ENCODE measurements around the gene MAP1B. TPM values are rescaled to one million over a fixed set of nuclear protein-coding genes. Genes with fewer than 3 reads are reported as not detected.

Gene MAP1B
- polyA plus RNA-seq, 3 donors: 0.02 TPM; not detected in 2

GRCh38 chr5:72245546-72245945 is 138.3 kb downstream of the MAP1B start:
- intact Hi-C loops (cut with micrococcal nuclease): no loop called here
- Mint-ChIP-seq H3K4me1 (peaks cover 3% of the 10 kb centered on the region), H3K9me3 (no peaks in the 10 kb centered on the region), H3K27me3 (ENCODE audit: low read depth in 3 of 3) (no peaks in the 10 kb centered on the region), H3K4me3 (no peak overlapping the region), H3K36me3 (peaks cover 5 to 14% of the 10 kb centered on the region in 2 donors), H3K27ac (no peak overlapping the region)
- Histone ChIP-seq H3K9me3 (replicated peaks in 1 of 2; ENCODE audit: control insufficient read depth in 1 of 2, insufficient read depth in 1 of 2, low read length in 2 of 2) (no peaks in the 10 kb centered on the region), H4K20me1 (ENCODE audit: insufficient read depth, low read length) (no peaks in the 10 kb centered on the region), H3K4me2 (replicated peaks; ENCODE audit: extremely low read depth, low read length, poor library complexity, severe bottlenecking) (no peak overlapping the region), H3K27me3 (ENCODE audit: control insufficient read depth in 2 of 2, insufficient read depth in 2 of 2, low read length in 2 of 2) (no peaks in the 10 kb centered on the region), H3K4me3 (replicated peaks in 1 of 3; ENCODE audit: low read depth in 2 of 3, low read length in 3 of 3) (no peak overlapping the region), H3K9ac (ENCODE audit: insufficient read depth, low read length, poor library complexity, severe bottlenecking) (no peak overlapping the region), H3K36me3 (replicated peaks in 1 of 2; ENCODE audit: control insufficient read depth in 1 of 2, insufficient read depth in 2 of 2, low read length in 2 of 2) (no peaks in the 10 kb centered on the region), H3K4me1 (ENCODE audit: control insufficient read depth in 1 of 2, insufficient read depth in 2 of 2, low read length in 2 of 2) (no peaks in the 10 kb centered on the region), H3K79me2 (ENCODE audit: insufficient read depth, low read length) (no peaks in the 10 kb centered on the region), H2AFZ (ENCODE audit: insufficient read depth, low read depth, low read length, poor library complexity, severe bottlenecking) (no peak overlapping the region), H3K27ac (ENCODE audit: low read depth in 1 of 2, low read length in 2 of 2) (no peak overlapping the region)
- no CpG with 5 or more reads among the region's 1 CpG for WGBS (ENCODE audit: insufficient coverage)
- no peak for DNase-seq
- no peak for TF ChIP-seq CTCF (IDR thresholded peaks at IDR 0.05)

GRCh38 chr5:72245951-72246532 is 138.8 kb downstream of the MAP1B start:
- Histone ChIP-seq H3K4me2 (replicated peaks; ENCODE audit: extremely low read depth, low read length, poor library complexity, severe bottlenecking) (no peak overlapping the region), H3K79me2 (ENCODE audit: insufficient read depth, low read length) (no peaks in the 10 kb centered on the region), H3K4me3 (replicated peaks in 1 of 3; ENCODE audit: low read depth in 2 of 3, low read length in 3 of 3) (no peak overlapping the region), H3K27ac (ENCODE audit: low read depth in 1 of 2, low read length in 2 of 2) (no peak overlapping the region), H3K9me3 (replicated peaks in 1 of 2; ENCODE audit: control insufficient read depth in 1 of 2, insufficient read depth in 1 of 2, low read length in 2 of 2) (no peaks in the 10 kb centered on the region), H2AFZ (ENCODE audit: insufficient read depth, low read depth, low read length, poor library complexity, severe bottlenecking) (no peak overlapping the region), H3K4me1 (ENCODE audit: control insufficient read depth in 1 of 2, insufficient read depth in 2 of 2, low read length in 2 of 2) (no peaks in the 10 kb centered on the region), H3K9ac (ENCODE audit: insufficient read depth, low read length, poor library complexity, severe bottlenecking) (no peak overlapping the region), H4K20me1 (ENCODE audit: insufficient read depth, low read length) (no peaks in the 10 kb centered on the region), H3K36me3 (replicated peaks in 1 of 2; ENCODE audit: control insufficient read depth in 1 of 2, insufficient read depth in 2 of 2, low read length in 2 of 2) (no peaks in the 10 kb centered on the region), H3K27me3 (ENCODE audit: control insufficient read depth in 2 of 2, insufficient read depth in 2 of 2, low read length in 2 of 2) (no peaks in the 10 kb centered on the region)
- TF ChIP-seq CTCF (IDR thresholded peaks at IDR 0.05): no peak
- no peak overlapping the region for H3K4me3 Mint-ChIP-seq
- 93% methylated on average over 2 of the region's 3 CpGs for WGBS (ENCODE audit: insufficient coverage)
- peaks cover 7 to 13% of the 10 kb centered on the region in 2 donors for H3K36me3 Mint-ChIP-seq
- H3K9me3 Mint-ChIP-seq: no peaks in the 10 kb centered on the region
- no peaks in the 10 kb centered on the region for H3K27me3 Mint-ChIP-seq (ENCODE audit: low read depth in 3 of 3)
- no peak for DNase-seq
- H3K4me1 Mint-ChIP-seq: peaks cover 3% of the 10 kb centered on the region
- no peak overlapping the region for H3K27ac Mint-ChIP-seq
- intact Hi-C loops (cut with micrococcal nuclease): no loop called here
